ENCODE data around the gene SEBOX. TPM values are rescaled to one million over a fixed set of nuclear protein-coding genes. Genes with fewer than 3 reads are reported as not detected.

The SEBOX gene
- total and polyA plus RNA-seq, 2 experiments from 2014 or later, result not detected

DNA sequence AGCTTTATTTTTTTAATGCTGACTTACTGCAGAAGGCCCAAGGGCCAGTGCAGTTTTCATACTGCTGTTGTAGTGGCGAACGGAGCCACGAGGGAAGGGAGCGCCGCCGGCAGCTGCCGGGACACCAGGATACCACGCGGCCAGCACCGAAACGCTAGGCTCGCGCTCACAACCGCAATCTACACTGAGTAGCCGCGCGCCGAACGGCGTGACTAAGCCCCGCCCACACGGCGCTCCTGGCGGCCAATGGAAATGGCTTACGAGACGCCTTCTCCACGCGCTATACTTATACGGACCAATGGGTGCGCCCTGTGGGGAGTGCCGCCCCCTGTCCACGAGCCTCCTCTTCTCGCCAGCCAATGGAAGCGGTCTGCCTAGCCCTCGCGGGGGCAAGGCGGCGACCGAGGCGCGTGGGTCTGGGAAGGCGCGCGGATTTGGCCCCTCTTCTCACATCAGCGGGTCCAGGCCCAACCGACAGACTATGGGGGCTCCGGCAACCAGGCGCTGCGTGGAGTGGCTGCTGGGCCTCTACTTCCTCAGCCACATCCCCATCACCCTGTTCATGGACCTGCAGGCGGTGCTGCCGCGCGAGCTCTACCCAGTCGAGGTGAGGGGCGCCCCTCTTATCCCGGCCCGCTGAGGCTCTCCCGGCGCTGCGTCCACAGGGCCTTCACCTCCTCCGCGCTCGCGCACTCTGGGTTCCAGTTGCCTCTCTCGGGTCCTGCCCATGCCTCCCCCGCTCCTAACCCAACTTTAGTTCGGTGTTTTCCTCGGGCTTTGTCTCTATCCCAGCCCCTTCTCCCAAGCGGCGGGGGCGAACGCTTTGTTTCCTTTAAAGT is 46.0 kb downstream of the SEBOX start, which contains the start of gene TMEM97:
Gene TMEM97, plus strand, starts transcription at position 442 of the 839 bp plus-strand sequence. Its CDS starts 40 bp downstream, at position 482.
- peaks cover 29% of the 10 kb centered on the region for H3K36me3 Mint-ChIP-seq (ENCODE audit: low read depth)
- Histone ChIP-seq H3K36me3 (ENCODE audit: insufficient read depth) (no peaks in the 10 kb centered on the region), H3K4me3 (peak within 1 kb of the TSS; percentile 80), H3K27ac (ENCODE audit: low read depth) (peak within 1 kb of the TSS; percentile 70), H3K27me3 (ENCODE audit: insufficient read depth) (no peaks in the 10 kb centered on the region), H3K9me2 (ENCODE audit: insufficient read depth) (no peaks in the 10 kb centered on the region), H3K4me1 (ENCODE audit: insufficient read depth) (peaks cover 43% of the 10 kb centered on the region), H3K4me2 (peak within 1 kb of the TSS; percentile 94), H3F3A (replicated peaks; ENCODE audit: low read depth) (peaks cover 5% of the 10 kb centered on the region; the same call in 1 of the 2 replicates), H3K79me2 (replicated peaks; ENCODE audit: insufficient read depth) (peaks cover 49% of the 10 kb centered on the region), H2AFZ (peak within 1 kb of the TSS; percentile 61), H4K20me1 (replicated peaks; ENCODE audit: insufficient read depth) (peaks cover 39% of the 10 kb centered on the region)
- H3K4me3 Mint-ChIP-seq, result peak within 1 kb of the TSS; percentile 83
- H3K4me1 Mint-ChIP-seq, result peaks cover 47% of the 10 kb centered on the region
- H3K27me3 Mint-ChIP-seq (ENCODE audit: insufficient read depth, low read depth, poor library complexity), result peaks cover 19% of the 10 kb centered on the region
- peak; percentile 98 for DNase-seq (ENCODE audit: low spot score)
- no peaks in the 10 kb centered on the region; the same call in 2 of the 3 replicates for H3K9me3 Mint-ChIP-seq
- peak within 1 kb of the TSS; percentile 95 for H3K27ac Mint-ChIP-seq
- ATAC-seq, result peak; percentile 90
- TF ChIP-seq EZH2 (IDR thresholded peaks at IDR 0.05; ENCODE audit: low read depth, unreplicated experiment) (no peak), CREB1 (CRISPR knock-in tag; IDR thresholded peaks at IDR 0.05; ENCODE audit: low read depth) (peak; percentile 59), STAT1 (IDR thresholded peaks at IDR 0.05; ENCODE audit: unreplicated experiment) (no peak), POLR2AphosphoS5 (IDR thresholded peaks at IDR 0.05; ENCODE audit: low read depth) (peak; percentile 89), ZNF114 (CRISPR knock-in tag; IDR thresholded peaks at IDR 0.05) (no peak), ZNF331 (CRISPR knock-in tag; IDR thresholded peaks at IDR 0.05; ENCODE audit: low read depth) (no peak), NANOG (IDR thresholded peaks at IDR 0.05; ENCODE audit: borderline replicate concordance) (no peak), EZH2phosphoT487 (IDR thresholded peaks at IDR 0.05; ENCODE audit: unreplicated experiment) (no peak), JUNB (IDR thresholded peaks at IDR 0.05; ENCODE audit: unreplicated experiment) (no peak)
- TF ChIP-seq, protein P1, sequence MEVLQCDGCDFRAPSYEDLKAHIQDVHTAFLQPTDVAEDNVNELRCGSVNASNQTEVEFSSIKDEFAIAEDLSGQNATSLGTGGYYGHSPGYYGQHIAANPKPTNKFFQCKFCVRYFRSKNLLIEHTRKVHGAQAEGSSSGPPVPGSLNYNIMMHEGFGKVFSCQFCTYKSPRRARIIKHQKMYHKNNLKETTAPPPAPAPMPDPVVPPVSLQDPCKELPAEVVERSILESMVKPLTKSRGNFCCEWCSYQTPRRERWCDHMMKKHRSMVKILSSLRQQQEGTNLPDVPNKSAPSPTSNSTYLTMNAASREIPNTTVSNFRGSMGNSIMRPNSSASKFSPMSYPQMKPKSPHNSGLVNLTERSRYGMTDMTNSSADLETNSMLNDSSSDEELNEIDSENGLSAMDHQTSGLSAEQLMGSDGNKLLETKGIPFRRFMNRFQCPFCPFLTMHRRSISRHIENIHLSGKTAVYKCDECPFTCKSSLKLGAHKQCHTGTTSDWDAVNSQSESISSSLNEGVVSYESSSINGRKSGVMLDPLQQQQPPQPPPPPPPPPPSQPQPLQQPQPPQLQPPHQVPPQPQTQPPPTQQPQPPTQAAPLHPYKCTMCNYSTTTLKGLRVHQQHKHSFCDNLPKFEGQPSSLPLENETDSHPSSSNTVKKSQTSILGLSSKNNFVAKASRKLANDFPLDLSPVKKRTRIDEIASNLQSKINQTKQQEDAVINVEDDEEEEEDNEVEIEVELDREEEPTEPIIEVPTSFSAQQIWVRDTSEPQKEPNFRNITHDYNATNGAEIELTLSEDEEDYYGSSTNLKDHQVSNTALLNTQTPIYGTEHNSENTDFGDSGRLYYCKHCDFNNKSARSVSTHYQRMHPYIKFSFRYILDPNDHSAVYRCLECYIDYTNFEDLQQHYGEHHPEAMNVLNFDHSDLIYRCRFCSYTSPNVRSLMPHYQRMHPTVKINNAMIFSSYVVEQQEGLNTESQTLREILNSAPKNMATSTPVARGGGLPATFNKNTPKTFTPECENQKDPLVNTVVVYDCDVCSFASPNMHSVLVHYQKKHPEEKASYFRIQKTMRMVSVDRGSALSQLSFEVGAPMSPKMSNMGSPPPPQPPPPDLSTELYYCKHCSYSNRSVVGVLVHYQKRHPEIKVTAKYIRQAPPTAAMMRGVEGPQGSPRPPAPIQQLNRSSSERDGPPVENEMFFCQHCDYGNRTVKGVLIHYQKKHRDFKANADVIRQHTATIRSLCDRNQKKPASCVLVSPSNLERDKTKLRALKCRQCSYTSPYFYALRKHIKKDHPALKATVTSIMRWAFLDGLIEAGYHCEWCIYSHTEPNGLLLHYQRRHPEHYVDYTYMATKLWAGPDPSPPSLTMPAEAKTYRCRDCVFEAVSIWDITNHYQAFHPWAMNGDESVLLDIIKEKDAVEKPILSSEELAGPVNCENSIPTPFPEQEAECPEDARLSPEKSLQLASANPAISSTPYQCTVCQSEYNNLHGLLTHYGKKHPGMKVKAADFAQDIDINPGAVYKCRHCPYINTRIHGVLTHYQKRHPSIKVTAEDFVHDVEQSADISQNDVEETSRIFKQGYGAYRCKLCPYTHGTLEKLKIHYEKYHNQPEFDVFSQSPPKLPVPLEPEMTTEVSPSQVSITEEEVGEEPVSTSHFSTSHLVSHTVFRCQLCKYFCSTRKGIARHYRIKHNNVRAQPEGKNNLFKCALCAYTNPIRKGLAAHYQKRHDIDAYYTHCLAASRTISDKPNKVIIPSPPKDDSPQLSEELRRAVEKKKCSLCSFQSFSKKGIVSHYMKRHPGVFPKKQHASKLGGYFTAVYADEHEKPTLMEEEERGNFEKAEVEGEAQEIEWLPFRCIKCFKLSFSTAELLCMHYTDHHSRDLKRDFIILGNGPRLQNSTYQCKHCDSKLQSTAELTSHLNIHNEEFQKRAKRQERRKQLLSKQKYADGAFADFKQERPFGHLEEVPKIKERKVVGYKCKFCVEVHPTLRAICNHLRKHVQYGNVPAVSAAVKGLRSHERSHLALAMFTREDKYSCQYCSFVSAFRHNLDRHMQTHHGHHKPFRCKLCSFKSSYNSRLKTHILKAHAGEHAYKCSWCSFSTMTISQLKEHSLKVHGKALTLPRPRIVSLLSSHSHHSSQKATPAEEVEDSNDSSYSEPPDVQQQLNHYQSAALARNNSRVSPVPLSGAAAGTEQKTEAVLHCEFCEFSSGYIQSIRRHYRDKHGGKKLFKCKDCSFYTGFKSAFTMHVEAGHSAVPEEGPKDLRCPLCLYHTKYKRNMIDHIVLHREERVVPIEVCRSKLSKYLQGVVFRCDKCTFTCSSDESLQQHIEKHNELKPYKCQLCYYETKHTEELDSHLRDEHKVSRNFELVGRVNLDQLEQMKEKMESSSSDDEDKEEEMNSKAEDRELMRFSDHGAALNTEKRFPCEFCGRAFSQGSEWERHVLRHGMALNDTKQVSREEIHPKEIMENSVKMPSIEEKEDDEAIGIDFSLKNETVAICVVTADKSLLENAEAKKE (CRISPR knock-in tag; IDR thresholded peaks at IDR 0.05), result no peak
- TF ChIP-seq, protein P2, sequence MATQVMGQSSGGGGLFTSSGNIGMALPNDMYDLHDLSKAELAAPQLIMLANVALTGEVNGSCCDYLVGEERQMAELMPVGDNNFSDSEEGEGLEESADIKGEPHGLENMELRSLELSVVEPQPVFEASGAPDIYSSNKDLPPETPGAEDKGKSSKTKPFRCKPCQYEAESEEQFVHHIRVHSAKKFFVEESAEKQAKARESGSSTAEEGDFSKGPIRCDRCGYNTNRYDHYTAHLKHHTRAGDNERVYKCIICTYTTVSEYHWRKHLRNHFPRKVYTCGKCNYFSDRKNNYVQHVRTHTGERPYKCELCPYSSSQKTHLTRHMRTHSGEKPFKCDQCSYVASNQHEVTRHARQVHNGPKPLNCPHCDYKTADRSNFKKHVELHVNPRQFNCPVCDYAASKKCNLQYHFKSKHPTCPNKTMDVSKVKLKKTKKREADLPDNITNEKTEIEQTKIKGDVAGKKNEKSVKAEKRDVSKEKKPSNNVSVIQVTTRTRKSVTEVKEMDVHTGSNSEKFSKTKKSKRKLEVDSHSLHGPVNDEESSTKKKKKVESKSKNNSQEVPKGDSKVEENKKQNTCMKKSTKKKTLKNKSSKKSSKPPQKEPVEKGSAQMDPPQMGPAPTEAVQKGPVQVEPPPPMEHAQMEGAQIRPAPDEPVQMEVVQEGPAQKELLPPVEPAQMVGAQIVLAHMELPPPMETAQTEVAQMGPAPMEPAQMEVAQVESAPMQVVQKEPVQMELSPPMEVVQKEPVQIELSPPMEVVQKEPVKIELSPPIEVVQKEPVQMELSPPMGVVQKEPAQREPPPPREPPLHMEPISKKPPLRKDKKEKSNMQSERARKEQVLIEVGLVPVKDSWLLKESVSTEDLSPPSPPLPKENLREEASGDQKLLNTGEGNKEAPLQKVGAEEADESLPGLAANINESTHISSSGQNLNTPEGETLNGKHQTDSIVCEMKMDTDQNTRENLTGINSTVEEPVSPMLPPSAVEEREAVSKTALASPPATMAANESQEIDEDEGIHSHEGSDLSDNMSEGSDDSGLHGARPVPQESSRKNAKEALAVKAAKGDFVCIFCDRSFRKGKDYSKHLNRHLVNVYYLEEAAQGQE (IDR thresholded peaks at IDR 0.05; ENCODE audit: unreplicated experiment), result peak; percentile 25
- TF ChIP-seq, protein P3, sequence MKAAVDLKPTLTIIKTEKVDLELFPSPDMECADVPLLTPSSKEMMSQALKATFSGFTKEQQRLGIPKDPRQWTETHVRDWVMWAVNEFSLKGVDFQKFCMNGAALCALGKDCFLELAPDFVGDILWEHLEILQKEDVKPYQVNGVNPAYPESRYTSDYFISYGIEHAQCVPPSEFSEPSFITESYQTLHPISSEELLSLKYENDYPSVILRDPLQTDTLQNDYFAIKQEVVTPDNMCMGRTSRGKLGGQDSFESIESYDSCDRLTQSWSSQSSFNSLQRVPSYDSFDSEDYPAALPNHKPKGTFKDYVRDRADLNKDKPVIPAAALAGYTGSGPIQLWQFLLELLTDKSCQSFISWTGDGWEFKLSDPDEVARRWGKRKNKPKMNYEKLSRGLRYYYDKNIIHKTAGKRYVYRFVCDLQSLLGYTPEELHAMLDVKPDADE (IDR thresholded peaks at IDR 0.05), result no peak
- TF ChIP-seq, protein P4, sequence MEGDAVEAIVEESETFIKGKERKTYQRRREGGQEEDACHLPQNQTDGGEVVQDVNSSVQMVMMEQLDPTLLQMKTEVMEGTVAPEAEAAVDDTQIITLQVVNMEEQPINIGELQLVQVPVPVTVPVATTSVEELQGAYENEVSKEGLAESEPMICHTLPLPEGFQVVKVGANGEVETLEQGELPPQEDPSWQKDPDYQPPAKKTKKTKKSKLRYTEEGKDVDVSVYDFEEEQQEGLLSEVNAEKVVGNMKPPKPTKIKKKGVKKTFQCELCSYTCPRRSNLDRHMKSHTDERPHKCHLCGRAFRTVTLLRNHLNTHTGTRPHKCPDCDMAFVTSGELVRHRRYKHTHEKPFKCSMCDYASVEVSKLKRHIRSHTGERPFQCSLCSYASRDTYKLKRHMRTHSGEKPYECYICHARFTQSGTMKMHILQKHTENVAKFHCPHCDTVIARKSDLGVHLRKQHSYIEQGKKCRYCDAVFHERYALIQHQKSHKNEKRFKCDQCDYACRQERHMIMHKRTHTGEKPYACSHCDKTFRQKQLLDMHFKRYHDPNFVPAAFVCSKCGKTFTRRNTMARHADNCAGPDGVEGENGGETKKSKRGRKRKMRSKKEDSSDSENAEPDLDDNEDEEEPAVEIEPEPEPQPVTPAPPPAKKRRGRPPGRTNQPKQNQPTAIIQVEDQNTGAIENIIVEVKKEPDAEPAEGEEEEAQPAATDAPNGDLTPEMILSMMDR (conservative IDR thresholded peaks at IDR 0.05; ENCODE audit: low read depth in 2 of 2), result no peak
